HG02623 (cell line): ENCODE data around the gene AHNAK.

Source experiments
- ATAC-seq: cut with Tn5 transposase; IDR thresholded peaks from one replicate; pipeline ENCODE4 v1.9.1; 2021; ENCODE audit warnings: moderate library complexity; ENCODE audit not compliant: unreplicated experiment

AHNAK gene

DNA sequence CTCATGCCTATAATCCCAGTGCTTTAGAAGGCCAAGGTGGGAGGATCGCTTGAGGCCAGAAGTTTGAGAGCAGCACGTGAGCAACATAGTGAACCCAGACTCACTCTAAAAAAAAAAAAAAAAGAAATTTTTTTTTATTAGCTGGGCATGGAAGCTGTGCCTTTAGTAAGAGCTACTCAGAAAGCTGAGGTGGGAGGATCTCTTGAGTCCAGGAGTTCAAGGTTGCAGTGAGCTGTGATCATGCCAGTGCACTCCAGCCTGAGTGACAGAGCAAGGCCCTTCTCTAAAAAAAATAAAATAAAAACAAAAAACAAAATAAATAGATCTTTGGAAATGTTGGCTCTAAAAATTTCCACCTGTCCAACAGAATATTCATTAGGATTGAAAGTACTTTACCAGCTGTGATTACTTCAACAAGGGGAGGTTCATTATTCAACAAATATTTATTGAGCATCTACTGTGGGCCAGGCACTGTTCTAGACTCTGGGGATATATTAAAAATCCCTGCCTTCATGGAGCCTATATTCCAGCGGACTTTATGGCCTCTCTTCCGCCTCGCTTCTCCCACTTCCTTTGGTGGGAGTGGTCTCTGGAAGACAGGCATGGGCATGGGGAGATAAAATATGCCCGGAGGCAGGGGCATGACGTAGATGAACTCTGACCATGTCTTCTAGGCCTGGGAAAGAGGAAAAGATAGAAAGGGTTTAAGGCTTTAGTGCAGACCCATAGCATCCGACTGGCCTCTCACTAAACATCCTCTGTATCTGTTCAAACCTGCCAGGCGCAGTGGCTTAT is 47.9 kb downstream of the AHNAK start:
- no peak for ATAC-seq

DNA sequence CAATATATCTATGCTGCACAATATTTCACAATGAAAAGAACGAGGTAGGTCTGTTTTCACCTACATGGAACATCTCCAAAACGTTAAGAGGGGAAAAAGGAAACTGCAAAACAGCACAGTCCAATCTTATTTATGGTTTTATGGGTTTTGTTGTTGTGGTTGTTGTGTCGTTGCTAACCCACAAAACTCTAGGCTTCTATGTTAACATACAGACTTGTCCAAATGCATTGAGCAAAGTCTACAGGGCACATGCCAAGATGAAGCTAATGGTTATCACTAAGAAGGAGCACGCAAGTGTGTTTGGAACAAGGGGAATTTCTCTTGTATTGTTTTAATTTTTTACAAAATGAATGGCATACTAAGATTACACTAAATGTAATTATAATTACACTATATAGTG is 48.6 kb downstream of the AHNAK start:
- no peak for ATAC-seq

DNA sequence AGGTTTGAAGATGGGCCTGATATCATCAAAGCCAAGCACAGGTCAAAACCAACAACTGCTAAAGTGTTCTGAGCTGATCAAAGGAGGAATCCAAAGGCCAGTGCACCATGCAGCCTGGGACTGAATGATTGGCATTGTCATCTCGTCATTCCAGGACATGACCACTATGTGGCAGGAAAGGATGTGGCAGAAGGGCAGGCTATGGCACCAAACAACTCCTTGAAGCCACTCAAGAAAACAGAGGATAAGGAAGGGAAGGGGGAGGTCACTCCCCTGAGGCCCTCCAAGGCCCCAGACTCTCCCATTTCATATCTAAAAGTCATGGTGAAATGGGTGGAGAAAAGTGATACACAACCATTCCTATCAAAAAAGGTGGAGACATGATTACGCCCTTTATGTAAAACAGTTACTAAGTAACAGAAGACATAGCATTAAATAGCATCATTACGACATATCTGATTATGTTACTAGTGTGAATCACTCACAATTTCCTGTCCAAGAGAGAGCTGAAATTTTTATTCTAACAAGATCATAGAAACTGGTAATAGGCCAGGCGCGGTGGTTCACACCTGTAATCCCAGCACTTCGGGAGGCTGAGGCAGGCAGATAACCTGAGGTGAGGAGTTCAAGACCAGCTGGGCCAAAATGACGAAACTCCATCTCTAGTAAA is 49.3 kb downstream of the AHNAK start:
- ATAC-seq, result no peak

- no peak for ATAC-seq
Measured at GRCh38 chr11:62496676-62497075, 49.9 kb downstream of the AHNAK start.

DNA sequence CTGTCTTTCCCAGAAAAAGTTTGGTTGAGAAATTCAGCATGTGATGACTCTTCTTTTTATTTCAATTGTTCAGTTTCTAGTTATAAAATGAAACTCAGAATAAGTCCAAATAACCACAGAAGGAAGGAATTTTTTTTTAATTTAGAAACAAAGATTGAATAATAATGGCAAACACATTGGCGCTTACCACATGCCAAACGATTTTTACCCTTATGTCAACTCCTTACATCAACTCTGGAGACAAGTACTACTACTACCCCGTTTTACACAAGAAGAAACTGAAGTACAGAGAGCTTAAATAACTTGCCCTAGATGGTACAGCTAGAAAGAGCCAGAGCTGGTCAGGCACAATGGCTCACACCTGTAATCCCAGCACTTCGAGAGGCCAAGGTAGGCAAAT is 52.4 kb downstream of the AHNAK start:
- ATAC-seq, result no peak

GRCh38 chr11:62493801-62494200 is 52.8 kb downstream of the AHNAK start:
- no peak for ATAC-seq

DNA sequence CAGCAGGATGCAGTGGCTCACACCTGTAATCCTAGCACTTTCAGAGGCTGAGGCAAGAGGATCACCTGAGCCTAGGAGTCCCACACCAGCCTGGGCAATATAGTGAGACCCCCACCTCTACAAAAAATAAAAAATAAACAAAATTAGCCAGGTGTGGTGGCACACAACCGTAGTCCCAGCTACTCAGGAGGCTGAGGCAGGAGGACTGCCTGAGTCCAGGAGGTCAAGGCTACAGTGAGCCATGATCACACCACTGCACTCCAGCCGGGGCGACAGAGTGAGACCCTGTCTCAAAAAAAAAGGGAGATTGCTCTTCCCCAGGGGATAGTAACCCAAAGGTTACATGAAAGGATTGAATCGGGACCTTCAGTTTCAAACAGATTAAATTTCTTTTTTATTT is 54.0 kb downstream of the AHNAK start:
- ATAC-seq, result no peak

GRCh38 chr11:62491571-62492329 is 54.9 kb downstream of the AHNAK start:
- ATAC-seq, result no peak

GRCh38 chr11:62489204-62489603 is 57.4 kb downstream of the AHNAK start:
- ATAC-seq, result no peak

DNA sequence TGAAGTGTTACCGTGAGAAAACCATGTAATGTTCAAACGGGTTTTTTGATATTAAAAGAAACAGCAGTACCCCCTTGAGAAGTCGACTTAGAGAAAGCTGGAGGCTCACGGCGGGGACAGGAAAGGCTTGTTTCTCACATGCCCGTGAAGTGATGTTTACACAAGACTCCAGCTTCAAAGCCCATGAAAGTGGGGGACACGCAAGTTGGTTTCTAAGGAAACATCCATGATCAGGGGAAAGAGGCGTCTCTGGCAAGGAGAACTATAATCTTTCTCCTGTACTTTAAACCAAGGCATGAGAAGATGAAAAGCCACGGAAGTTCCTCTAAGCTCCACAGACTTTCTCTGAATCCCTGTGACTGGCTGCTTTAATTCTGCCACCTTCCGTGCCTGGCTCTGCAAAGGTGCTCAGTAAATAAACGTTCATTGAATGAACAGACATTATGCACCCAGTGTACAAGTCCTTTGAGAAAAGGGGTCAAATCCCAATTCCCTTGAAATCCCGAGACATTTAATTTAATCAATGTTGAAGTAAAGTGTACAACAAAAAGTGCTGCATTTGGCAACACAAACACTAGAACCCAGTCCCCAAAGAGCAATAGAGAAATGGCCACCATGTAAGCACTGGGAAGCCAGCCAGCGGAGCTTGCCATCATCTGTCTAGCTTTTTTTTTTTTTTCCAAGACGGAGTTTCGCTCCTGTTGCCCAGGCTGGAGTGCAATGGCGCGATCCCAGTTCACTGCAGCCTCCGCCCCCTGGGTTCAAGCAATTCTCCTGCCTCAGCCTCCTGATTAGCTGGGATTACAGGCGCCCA is 58.7 kb downstream of the AHNAK start:
- ATAC-seq, result no peak

- ATAC-seq, result no peak
Measured at GRCh38 chr11:62487136-62487535, 59.5 kb downstream of the AHNAK start.

GRCh38 chr11:62484352-62484751 is 62.3 kb downstream of the AHNAK start:
- no peak for ATAC-seq

DNA sequence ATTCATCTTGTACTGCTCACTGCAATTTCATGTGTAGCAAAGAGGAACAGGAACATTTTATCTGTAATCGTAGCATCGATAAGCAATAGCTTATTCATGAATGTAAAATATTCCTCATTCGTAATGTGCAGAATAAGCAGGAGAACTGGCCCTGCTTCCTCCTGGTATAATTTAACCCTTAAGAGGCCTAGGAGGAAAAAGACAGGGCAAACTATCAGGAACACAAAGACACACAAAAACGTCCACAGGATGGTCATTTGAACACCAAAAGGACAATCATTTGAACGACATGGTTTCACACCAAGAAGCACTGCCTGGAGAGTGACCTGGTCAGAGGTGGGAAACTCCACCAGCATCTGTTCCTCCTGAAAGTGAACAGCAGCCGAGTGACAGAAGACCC is 63.9 kb downstream of the AHNAK start:
- ATAC-seq, result no peak

- no peak for ATAC-seq
Measured at GRCh38 chr11:62479631-62480201, 66.9 kb downstream of the AHNAK start.

DNA sequence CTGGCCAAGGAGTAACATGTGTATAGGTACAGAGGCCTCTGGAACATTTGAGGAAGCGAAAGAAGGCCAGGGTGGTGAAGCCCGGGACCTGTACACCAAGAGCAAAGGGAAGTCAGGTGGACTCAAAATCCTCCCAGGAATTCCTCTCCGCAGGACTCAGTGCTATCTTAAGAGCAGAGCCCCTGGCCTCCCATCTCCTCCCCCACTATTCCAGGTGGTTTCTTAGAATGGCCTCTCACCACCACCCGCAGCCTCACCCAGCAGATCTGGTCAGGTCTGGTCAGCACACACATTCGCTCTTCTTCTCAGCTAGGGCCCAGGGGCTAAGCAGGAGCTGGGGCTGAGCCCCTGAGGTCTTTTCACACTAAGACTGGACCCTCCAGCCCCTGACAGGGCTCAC is 68.7 kb downstream of the AHNAK start:
- ATAC-seq, result no peak

- ATAC-seq, result no peak
Measured at GRCh38 chr11:62472063-62472884, 74.3 kb downstream of the AHNAK start.

DNA sequence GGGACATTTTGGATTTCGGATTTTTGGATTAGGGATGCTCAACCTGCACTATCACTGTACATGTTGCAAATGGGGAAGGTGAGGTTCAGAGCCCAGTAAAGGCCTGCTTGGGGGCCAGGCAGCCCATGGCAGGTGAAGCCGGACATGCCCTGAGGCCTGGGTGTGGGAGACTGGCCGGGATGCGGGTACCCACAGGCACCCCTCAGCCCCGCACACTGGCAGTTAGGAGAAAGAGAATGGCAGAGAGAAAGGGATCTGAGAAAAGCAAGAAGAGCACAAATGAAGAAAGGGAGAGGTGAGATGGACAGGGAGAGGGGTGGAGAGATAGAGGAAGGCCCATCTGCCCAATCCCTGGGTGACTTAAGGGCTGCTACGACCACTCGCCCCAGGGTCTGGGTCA is 75.0 kb downstream of the AHNAK start:
- no peak for ATAC-seq

- ATAC-seq, result no peak
Measured at GRCh38 chr11:62468577-62468976, 78.0 kb downstream of the AHNAK start.

GRCh38 chr11:62466444-62466843 is 80.2 kb downstream of the AHNAK start:
- ATAC-seq, result no peak

DNA sequence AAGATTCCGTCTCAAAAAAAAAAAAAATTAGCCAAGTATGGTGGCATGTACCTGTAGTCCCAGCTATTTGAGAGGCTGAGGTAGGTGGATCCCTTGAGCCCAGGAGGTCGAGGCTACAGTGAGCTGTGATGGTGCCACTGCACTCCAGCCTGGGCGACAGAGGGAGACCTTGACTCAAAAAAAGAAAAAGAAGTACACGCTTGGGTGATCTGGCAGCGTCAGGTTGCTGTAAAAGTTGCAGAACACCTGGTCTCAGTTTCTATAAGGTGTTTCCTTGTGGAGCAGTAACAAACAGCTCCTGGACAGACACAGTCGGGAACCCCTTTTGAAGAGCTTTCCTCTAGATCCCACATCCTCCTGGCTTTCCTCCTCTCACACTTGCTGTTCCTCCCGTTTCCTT is 82.0 kb downstream of the AHNAK start:
- ATAC-seq, result no peak
